Liver (tissue), 9 donors: Measurements from ENCODE around the gene TEKTIP1. TPM values are rescaled to one million over a fixed set of nuclear protein-coding genes. Genes with fewer than 3 reads are reported as not detected.

ENCODE experiments used
- DNase-seq: peaks from one replicate; pipeline ENCODE4 v3.0.0-alpha.2; 2017; ENCODE audit warnings: low spot score
- H3K27ac ChIP-seq, 2 donors: one replicate each; pipeline ENCODE4 v1.7.0; 2013; ENCODE audit warnings: inconsistent platforms in 2 of 2, low read length in 2 of 2, control low read depth in 1 of 2, low read depth in 1 of 2, mild to moderate bottlenecking in 1 of 2
- H3K27me3 ChIP-seq, 4 donors: one replicate each; pipeline versions ENCODE4 v1.6.1 to v1.7.0; 2013; ENCODE audit warnings: low read length in 3 of 4, inconsistent platforms in 1 of 4, mild to moderate bottlenecking in 1 of 4, moderate library complexity in 1 of 4; ENCODE audit not compliant: control insufficient read depth in 4 of 4, insufficient read depth in 4 of 4
- H3K36me3 ChIP-seq, 4 donors: one replicate each; pipeline versions ENCODE4 v1.6.1 to v1.7.0; 2013; ENCODE audit warnings: low read length in 3 of 4, mild to moderate bottlenecking in 3 of 4, low read depth in 1 of 4, moderate library complexity in 1 of 4; ENCODE audit not compliant: control insufficient read depth in 4 of 4, insufficient read depth in 3 of 4
- H3K4me1 ChIP-seq, 4 donors: one replicate each; pipeline versions ENCODE4 v1.6.1 to v1.7.0; 2013; ENCODE audit warnings: low read length in 3 of 4, mild to moderate bottlenecking in 3 of 4, moderate library complexity in 1 of 4; ENCODE audit not compliant: control insufficient read depth in 4 of 4, insufficient read depth in 4 of 4
- H3K4me3 ChIP-seq, 3 donors: one replicate each; pipeline versions ENCODE4 v1.6.1 to v1.7.0; 2013; ENCODE audit warnings: low read length in 3 of 3, control low read depth in 1 of 3, low read depth in 1 of 3, mild to moderate bottlenecking in 1 of 3
- H3K9ac ChIP-seq, 2 donors: one replicate each; pipeline ENCODE4 v1.7.0; 2013; ENCODE audit warnings: low read length in 2 of 2, mild to moderate bottlenecking in 2 of 2, moderate library complexity in 2 of 2, control low read depth in 1 of 2, low read depth in 1 of 2
- H3K9me3 ChIP-seq, 4 donors: one replicate each; pipeline versions ENCODE4 v1.6.1 to v1.7.0; 2013; ENCODE audit warnings: low read length in 3 of 4; ENCODE audit not compliant: control insufficient read depth in 4 of 4
- EGR1 ChIP-seq, 2 donors: IDR thresholded peaks; 2 replicates each; pipeline ENCODE4 v1.6.1; 2016 to 2018; ENCODE audit warnings: antibody characterized with exemption in 2 of 2, low read depth in 2 of 2
- FOXA1 ChIP-seq: IDR thresholded peaks from 2 replicates; pipeline ENCODE4 v1.6.1; 2016; ENCODE audit warnings: antibody characterized with exemption
- FOXA2 ChIP-seq: IDR thresholded peaks from 2 replicates; pipeline ENCODE4 v1.6.1; 2016; ENCODE audit warnings: antibody characterized with exemption
- GABPA ChIP-seq, 2 donors: IDR thresholded peaks in 1 of 2; conservative IDR thresholded peaks in 1 of 2; 2 replicates each; pipeline ENCODE4 v1.6.1; 2016; ENCODE audit warnings: antibody characterized with exemption in 2 of 2, mild to moderate bottlenecking in 1 of 2, moderate library complexity in 1 of 2
- HNF4A ChIP-seq, 2 donors: conservative IDR thresholded peaks; 2 replicates each; pipeline ENCODE4 v1.6.1; 2016; ENCODE audit warnings: antibody characterized with exemption in 2 of 2, mild to moderate bottlenecking in 2 of 2
- HNF4G ChIP-seq: IDR thresholded peaks from 2 replicates; pipeline ENCODE4 v1.6.1; 2016; ENCODE audit warnings: antibody characterized with exemption
- JUND ChIP-seq, 2 donors: IDR thresholded peaks; 2 replicates each; pipeline ENCODE4 v1.6.1; 2016; ENCODE audit warnings: antibody characterized with exemption in 2 of 2
- NR2F2 ChIP-seq: IDR thresholded peaks from 2 replicates; pipeline ENCODE4 v1.6.1; 2016; ENCODE audit warnings: antibody characterized with exemption
- RAD21 ChIP-seq, 2 donors: IDR thresholded peaks; 2 replicates each; pipeline ENCODE4 v1.6.1; 2016; ENCODE audit warnings: antibody characterized with exemption in 2 of 2, mild to moderate bottlenecking in 2 of 2
- RXRA ChIP-seq, 2 donors: IDR thresholded peaks; 2 replicates each; pipeline ENCODE4 v1.6.1; 2017 to 2018; ENCODE audit warnings: antibody characterized with exemption in 2 of 2, mild to moderate bottlenecking in 1 of 2
- SP1 ChIP-seq: IDR thresholded peaks from 2 replicates; pipeline ENCODE4 v1.6.1; 2018; ENCODE audit warnings: antibody characterized with exemption, mild to moderate bottlenecking
- TAF1 ChIP-seq: conservative IDR thresholded peaks from 2 replicates; pipeline ENCODE4 v1.6.1; 2016; ENCODE audit warnings: antibody characterized with exemption, mild to moderate bottlenecking
- YY1 ChIP-seq: IDR thresholded peaks from 2 replicates; pipeline ENCODE4 v1.6.1; 2016; ENCODE audit warnings: antibody characterized with exemption, mild to moderate bottlenecking
- WGBS: extraction: QIAGEN DNeasy Blood & Tissue Kit; methylation state at CpG from one replicate; pipeline ENCODE4 v1.1.7; 2013; 5-methylcytosine and 5-hydroxymethylcytosine counted together
- polyA plus RNA-seq, 2 donors: library from polyadenylated mRNA; stranded (reverse) in 1 of 2; unstranded in 1 of 2; fragments of 200-250 nt in 1 of 2; fragments of >200 nt in 1 of 2; fragmentation: Nextera tagmentation in 1 of 2; extraction: Ambion mirVana in 1 of 2; gene quantifications; one replicate each; pipeline versions ENCODE4 v1.2.1 to v1.2.3, GENCODE V29; 2013 to 2015
- total RNA-seq, 2 donors: library from RNA; depleted of rRNA; stranded (reverse); fragments of >200 nt; gene quantifications; one replicate each; pipeline ENCODE4 v1.2.3, GENCODE V29; 2014
- TF ChIP-seq, protein P1 (sequence below): IDR thresholded peaks from 2 replicates; pipeline ENCODE4 v1.6.1; 2016; ENCODE audit warnings: antibody characterized with exemption, mild to moderate bottlenecking
- TF ChIP-seq, protein P2 (sequence below): IDR thresholded peaks from 2 replicates; pipeline ENCODE4 v1.6.1; 2016; ENCODE audit warnings: antibody characterized with exemption
- TF ChIP-seq, protein P3 (sequence below): fragments of 150-350 bp; IDR thresholded peaks from 2 replicates; pipeline ENCODE4 v1.5.1; 2017; ENCODE audit warnings: improper control_type of control experiment, low read depth, low read length; ENCODE audit not compliant: missing input control
- TF ChIP-seq, protein P4 (sequence below): IDR thresholded peaks from 2 replicates; pipeline ENCODE4 v1.6.1; 2016; ENCODE audit warnings: antibody characterized with exemption
- TF ChIP-seq, protein P5 (sequence below): IDR thresholded peaks from 2 replicates; pipeline ENCODE4 v1.6.1; 2016; ENCODE audit warnings: antibody characterized with exemption
- donor health status: healthy.
- donor health status: healthy.
- donor health status: healthy.
- donor health status: healthy.
- donor health status: healthy.

TEKTIP1 gene
- total and polyA plus RNA-seq, 4 donors: 0.17 TPM; not detected in 3

DNA sequence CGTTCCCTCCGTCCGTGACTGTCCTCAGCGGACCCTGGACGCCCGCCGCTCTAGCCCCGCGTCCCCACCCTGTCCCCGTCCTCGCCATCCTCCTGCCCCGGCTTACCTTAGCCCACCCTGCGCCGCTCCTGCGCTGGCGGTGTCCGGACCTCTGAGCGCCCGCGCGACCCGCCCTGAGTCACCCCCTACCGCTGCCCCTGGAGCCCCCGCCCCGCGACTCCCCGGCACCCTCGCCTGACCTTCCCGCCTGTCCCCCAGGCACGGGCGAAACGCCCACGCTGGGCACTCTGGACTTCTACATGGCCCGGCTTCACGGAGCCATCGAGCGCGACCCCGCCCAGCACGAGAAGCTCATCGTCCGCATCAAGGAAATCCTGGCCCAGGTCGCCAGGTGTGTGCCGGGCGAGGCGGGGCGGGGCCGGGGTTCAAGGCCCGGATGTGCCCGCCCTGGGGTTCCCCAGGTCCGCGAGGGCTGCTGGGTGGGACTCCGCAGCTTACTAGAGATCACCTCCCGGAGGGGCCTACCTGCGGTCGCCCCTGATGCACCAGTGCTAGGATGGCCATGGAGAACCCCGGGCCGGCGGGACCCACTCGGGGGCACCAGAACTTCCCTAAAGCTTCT, 38.9 kb downstream of the TEKTIP1 start:
- Histone ChIP-seq H3K9me3 (no peaks in the 10 kb centered on the region), H3K36me3 (peaks cover 0 to 2% (median 0%) of the 10 kb centered on the region in 4 donors), H3K27ac (no peak overlapping the region), H3K4me1 (peaks cover 0 to 8% (median 4%) of the 10 kb centered on the region in 4 donors), H3K9ac (no peak overlapping the region), H3K4me3 (no peak overlapping the region), H3K27me3 (no peaks in the 10 kb centered on the region)
- DNase-seq: no peak
- no peak for TF ChIP-seq RAD21 (IDR thresholded peaks at IDR 0.05)
- no peak for TF ChIP-seq HNF4G
- TF ChIP-seq, protein P1, sequence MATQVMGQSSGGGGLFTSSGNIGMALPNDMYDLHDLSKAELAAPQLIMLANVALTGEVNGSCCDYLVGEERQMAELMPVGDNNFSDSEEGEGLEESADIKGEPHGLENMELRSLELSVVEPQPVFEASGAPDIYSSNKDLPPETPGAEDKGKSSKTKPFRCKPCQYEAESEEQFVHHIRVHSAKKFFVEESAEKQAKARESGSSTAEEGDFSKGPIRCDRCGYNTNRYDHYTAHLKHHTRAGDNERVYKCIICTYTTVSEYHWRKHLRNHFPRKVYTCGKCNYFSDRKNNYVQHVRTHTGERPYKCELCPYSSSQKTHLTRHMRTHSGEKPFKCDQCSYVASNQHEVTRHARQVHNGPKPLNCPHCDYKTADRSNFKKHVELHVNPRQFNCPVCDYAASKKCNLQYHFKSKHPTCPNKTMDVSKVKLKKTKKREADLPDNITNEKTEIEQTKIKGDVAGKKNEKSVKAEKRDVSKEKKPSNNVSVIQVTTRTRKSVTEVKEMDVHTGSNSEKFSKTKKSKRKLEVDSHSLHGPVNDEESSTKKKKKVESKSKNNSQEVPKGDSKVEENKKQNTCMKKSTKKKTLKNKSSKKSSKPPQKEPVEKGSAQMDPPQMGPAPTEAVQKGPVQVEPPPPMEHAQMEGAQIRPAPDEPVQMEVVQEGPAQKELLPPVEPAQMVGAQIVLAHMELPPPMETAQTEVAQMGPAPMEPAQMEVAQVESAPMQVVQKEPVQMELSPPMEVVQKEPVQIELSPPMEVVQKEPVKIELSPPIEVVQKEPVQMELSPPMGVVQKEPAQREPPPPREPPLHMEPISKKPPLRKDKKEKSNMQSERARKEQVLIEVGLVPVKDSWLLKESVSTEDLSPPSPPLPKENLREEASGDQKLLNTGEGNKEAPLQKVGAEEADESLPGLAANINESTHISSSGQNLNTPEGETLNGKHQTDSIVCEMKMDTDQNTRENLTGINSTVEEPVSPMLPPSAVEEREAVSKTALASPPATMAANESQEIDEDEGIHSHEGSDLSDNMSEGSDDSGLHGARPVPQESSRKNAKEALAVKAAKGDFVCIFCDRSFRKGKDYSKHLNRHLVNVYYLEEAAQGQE: no peak
- TF ChIP-seq RXRA (IDR thresholded peaks at IDR 0.05): no peak
- TF ChIP-seq, protein P2, sequence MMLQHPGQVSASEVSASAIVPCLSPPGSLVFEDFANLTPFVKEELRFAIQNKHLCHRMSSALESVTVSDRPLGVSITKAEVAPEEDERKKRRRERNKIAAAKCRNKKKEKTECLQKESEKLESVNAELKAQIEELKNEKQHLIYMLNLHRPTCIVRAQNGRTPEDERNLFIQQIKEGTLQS: no peak
- TF ChIP-seq FOXA2: no peak
- TF ChIP-seq, protein P3, sequence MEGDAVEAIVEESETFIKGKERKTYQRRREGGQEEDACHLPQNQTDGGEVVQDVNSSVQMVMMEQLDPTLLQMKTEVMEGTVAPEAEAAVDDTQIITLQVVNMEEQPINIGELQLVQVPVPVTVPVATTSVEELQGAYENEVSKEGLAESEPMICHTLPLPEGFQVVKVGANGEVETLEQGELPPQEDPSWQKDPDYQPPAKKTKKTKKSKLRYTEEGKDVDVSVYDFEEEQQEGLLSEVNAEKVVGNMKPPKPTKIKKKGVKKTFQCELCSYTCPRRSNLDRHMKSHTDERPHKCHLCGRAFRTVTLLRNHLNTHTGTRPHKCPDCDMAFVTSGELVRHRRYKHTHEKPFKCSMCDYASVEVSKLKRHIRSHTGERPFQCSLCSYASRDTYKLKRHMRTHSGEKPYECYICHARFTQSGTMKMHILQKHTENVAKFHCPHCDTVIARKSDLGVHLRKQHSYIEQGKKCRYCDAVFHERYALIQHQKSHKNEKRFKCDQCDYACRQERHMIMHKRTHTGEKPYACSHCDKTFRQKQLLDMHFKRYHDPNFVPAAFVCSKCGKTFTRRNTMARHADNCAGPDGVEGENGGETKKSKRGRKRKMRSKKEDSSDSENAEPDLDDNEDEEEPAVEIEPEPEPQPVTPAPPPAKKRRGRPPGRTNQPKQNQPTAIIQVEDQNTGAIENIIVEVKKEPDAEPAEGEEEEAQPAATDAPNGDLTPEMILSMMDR: no peak
- TF ChIP-seq YY1: no peak
- TF ChIP-seq SP1: no peak
- TF ChIP-seq NR2F2: no peak
- TF ChIP-seq FOXA1: no peak
- no peak for TF ChIP-seq GABPA (IDR thresholded peaks at IDR 0.05 in 1 of 2, conservative IDR thresholded peaks at IDR 0.05 in 1 of 2)
- no peak for TF ChIP-seq EGR1 (IDR thresholded peaks at IDR 0.05; ENCODE audit: low read depth in 2 of 2)
- TF ChIP-seq JUND (IDR thresholded peaks at IDR 0.05): no peak
- TF ChIP-seq, protein P4, sequence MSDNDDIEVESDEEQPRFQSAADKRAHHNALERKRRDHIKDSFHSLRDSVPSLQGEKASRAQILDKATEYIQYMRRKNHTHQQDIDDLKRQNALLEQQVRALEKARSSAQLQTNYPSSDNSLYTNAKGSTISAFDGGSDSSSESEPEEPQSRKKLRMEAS: no peak
- TF ChIP-seq, protein P5, sequence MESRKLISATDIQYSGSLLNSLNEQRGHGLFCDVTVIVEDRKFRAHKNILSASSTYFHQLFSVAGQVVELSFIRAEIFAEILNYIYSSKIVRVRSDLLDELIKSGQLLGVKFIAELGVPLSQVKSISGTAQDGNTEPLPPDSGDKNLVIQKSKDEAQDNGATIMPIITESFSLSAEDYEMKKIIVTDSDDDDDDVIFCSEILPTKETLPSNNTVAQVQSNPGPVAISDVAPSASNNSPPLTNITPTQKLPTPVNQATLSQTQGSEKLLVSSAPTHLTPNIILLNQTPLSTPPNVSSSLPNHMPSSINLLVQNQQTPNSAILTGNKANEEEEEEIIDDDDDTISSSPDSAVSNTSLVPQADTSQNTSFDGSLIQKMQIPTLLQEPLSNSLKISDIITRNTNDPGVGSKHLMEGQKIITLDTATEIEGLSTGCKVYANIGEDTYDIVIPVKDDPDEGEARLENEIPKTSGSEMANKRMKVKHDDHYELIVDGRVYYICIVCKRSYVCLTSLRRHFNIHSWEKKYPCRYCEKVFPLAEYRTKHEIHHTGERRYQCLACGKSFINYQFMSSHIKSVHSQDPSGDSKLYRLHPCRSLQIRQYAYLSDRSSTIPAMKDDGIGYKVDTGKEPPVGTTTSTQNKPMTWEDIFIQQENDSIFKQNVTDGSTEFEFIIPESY: no peak
- TF ChIP-seq HNF4A (conservative IDR thresholded peaks at IDR 0.05): no peak
- no peak for TF ChIP-seq TAF1
- WGBS: 77% methylated on average over 60 of the region's 60 CpGs
